Erythroblast (primary cell): ENCODE measurements around the gene TPK1.

Experiments used
- DNase-seq, 2 experiments: peaks; one replicate each; lab custom pipeline; 2025; lab: John Stamatoyannopoulos, UW
- GATA1 ChIP-seq: IDR thresholded peaks from 2 replicates; pipeline ENCODE4 v1.6.1; 2011; ENCODE audit warnings: low read depth, mild to moderate bottlenecking, control low read depth, low read length, moderate library complexity
- POLR2A ChIP-seq: IDR thresholded peaks from 2 replicates; pipeline ENCODE4 v1.6.1; 2011; ENCODE audit warnings: mild to moderate bottlenecking, low read length

Gene TPK1

GRCh38 chr7:144777005-144777839 lies 58.6 kb downstream of the TPK1 start:
- DNase-seq = no peak
- no peak for TF ChIP-seq GATA1
- no peak for TF ChIP-seq POLR2A

- TF ChIP-seq POLR2A (no peak), GATA1 (no peak)
- DNase-seq = no peak
Observed at GRCh38 chr7:144776447-144776846, 59.4 kb downstream of the TPK1 start.

- no peak for TF ChIP-seq GATA1
- TF ChIP-seq POLR2A = no peak
- DNase-seq = no peak
Observed at GRCh38 chr7:144775749-144776148, 60.1 kb downstream of the TPK1 start.

GRCh38 chr7:144771927-144772326 lies 63.9 kb downstream of the TPK1 start:
- no peak for DNase-seq
- TF ChIP-seq POLR2A (no peak), GATA1 (no peak)

- TF ChIP-seq GATA1 (no peak), POLR2A (no peak)
- DNase-seq = no peak
Observed at GRCh38 chr7:144771174-144771573, 64.7 kb downstream of the TPK1 start.

- no peak for DNase-seq
- TF ChIP-seq GATA1 (no peak), POLR2A (no peak)
Observed at GRCh38 chr7:144769352-144769751, 66.5 kb downstream of the TPK1 start.

- no peak for DNase-seq
- no peak for TF ChIP-seq POLR2A
- TF ChIP-seq GATA1 = no peak
Observed at GRCh38 chr7:144768633-144769032, 67.2 kb downstream of the TPK1 start.

GRCh38 chr7:144763291-144763690 lies 72.6 kb downstream of the TPK1 start:
- DNase-seq = no peak
- TF ChIP-seq GATA1 (no peak), POLR2A (no peak)

GRCh38 chr7:144762853-144763252 lies 73.0 kb downstream of the TPK1 start:
- TF ChIP-seq GATA1 (no peak), POLR2A (no peak)

GRCh38 chr7:144761493-144761892 lies 74.4 kb downstream of the TPK1 start:
- TF ChIP-seq GATA1 (no peak), POLR2A (no peak)
- DNase-seq = no peak

More at GRCh38 chr7:144762853-144763252, 73.0 kb downstream of the TPK1 start:
- no peak for DNase-seq

- TF ChIP-seq POLR2A = no peak
- no peak for TF ChIP-seq GATA1
- no peak for DNase-seq
Observed at GRCh38 chr7:144759653-144760052, 76.2 kb downstream of the TPK1 start.

GRCh38 chr7:144747936-144748335 lies 87.9 kb downstream of the TPK1 start:
- TF ChIP-seq GATA1 (no peak), POLR2A (no peak)

GRCh38 chr7:144738708-144739314 lies 97.0 kb downstream of the TPK1 start:
- DNase-seq = peak; percentile 3 to 27

More at GRCh38 chr7:144747936-144748335, 87.9 kb downstream of the TPK1 start:
- DNase-seq = no peak

GRCh38 chr7:144738146-144738545 lies 97.7 kb downstream of the TPK1 start:
- no peak for DNase-seq
- TF ChIP-seq POLR2A (no peak), GATA1 (no peak)

More at GRCh38 chr7:144738708-144739314, 97.0 kb downstream of the TPK1 start:
- TF ChIP-seq GATA1 = no peak
- TF ChIP-seq POLR2A = no peak
